ENCODE data around the gene ATP6V1D.
"Not testable (repeated sequence)": the region's sequence is repeated elsewhere in the genome, so short reads cannot be mapped to it uniquely, and the experiment has no call there.

ATP6V1D gene

GRCh38 chr14:67357186-67357968 lies 2.2 kb downstream of the ATP6V1D start:
- H3K36me3 Mint-ChIP-seq (ENCODE audit: low read depth) = peaks cover 47% of the 10 kb centered on the region
- H3K27me3 Mint-ChIP-seq = no peaks in the 10 kb centered on the region
- H3K27ac Mint-ChIP-seq = peak overlapping the region; percentile 39
- no peaks in the 10 kb centered on the region for H3K9me3 Mint-ChIP-seq
- peaks cover 48% of the 10 kb centered on the region for H3K4me1 Mint-ChIP-seq (ENCODE audit: low read depth)
- no peak overlapping the region for H3K4me3 Mint-ChIP-seq
- intact Hi-C loops (cut with micrococcal nuclease) = no loop called here

- no peak overlapping the region for H3K4me3 Mint-ChIP-seq
- H3K4me1 Mint-ChIP-seq (ENCODE audit: low read depth) = peaks cover 18% of the 10 kb centered on the region
- H3K27me3 Mint-ChIP-seq = no peaks in the 10 kb centered on the region
- intact Hi-C loops (cut with micrococcal nuclease) = no loop called here
- H3K36me3 Mint-ChIP-seq (ENCODE audit: low read depth) = peaks cover 76% of the 10 kb centered on the region
- no peaks in the 10 kb centered on the region for H3K9me3 Mint-ChIP-seq
- H3K27ac Mint-ChIP-seq = no peak overlapping the region
These were observed 7.5 kb downstream of the ATP6V1D start for GRCh38 chr14:67352055-67352454.

- Mint-ChIP-seq H3K27ac (no peak overlapping the region), H3K27me3 (no peaks in the 10 kb centered on the region), H3K36me3 (ENCODE audit: low read depth) (peaks cover 85% of the 10 kb centered on the region), H3K4me1 (ENCODE audit: low read depth) (no peaks in the 10 kb centered on the region), H3K9me3 (no peaks in the 10 kb centered on the region), H3K4me3 (no peak overlapping the region)
- intact Hi-C loops (cut with micrococcal nuclease) = no loop called here
These were observed 14.0 kb downstream of the ATP6V1D start for GRCh38 chr14:67345583-67345982.

- Mint-ChIP-seq H3K27ac (no peak overlapping the region), H3K4me1 (ENCODE audit: low read depth) (no peaks in the 10 kb centered on the region), H3K4me3 (no peak overlapping the region), H3K36me3 (ENCODE audit: low read depth) (peaks cover 85% of the 10 kb centered on the region), H3K9me3 (no peaks in the 10 kb centered on the region), H3K27me3 (no peaks in the 10 kb centered on the region)
- intact Hi-C loops (cut with micrococcal nuclease) = no loop called here
These were observed 15.9 kb downstream of the ATP6V1D start for GRCh38 chr14:67343601-67344230.

GRCh38 chr14:67341231-67341630 lies 18.4 kb downstream of the ATP6V1D start:
- H3K27me3 Mint-ChIP-seq; H3K4me1 Mint-ChIP-seq (ENCODE audit: low read depth); H3K4me3 Mint-ChIP-seq; H3K27ac Mint-ChIP-seq; H3K9me3 Mint-ChIP-seq; intact Hi-C loops (cut with micrococcal nuclease): not testable (repeated sequence)
- peaks cover 78% of the 10 kb centered on the region for H3K36me3 Mint-ChIP-seq (ENCODE audit: low read depth)

GRCh38 chr14:67335781-67336180 lies 23.8 kb downstream of the ATP6V1D start:
- H3K27ac Mint-ChIP-seq = no peak overlapping the region
- H3K4me1 Mint-ChIP-seq (ENCODE audit: low read depth) = no peaks in the 10 kb centered on the region
- intact Hi-C loops (cut with micrococcal nuclease) = no loop called here
- no peaks in the 10 kb centered on the region for H3K9me3 Mint-ChIP-seq
- H3K27me3 Mint-ChIP-seq = no peaks in the 10 kb centered on the region
- no peak overlapping the region for H3K4me3 Mint-ChIP-seq
- H3K36me3 Mint-ChIP-seq (ENCODE audit: low read depth) = peaks cover 84% of the 10 kb centered on the region

GRCh38 chr14:67332468-67332867 lies 27.1 kb downstream of the ATP6V1D start:
- Mint-ChIP-seq H3K27ac (no peak overlapping the region), H3K9me3 (no peaks in the 10 kb centered on the region), H3K4me1 (ENCODE audit: low read depth) (no peaks in the 10 kb centered on the region), H3K4me3 (no peak overlapping the region), H3K36me3 (ENCODE audit: low read depth) (peaks cover 85% of the 10 kb centered on the region), H3K27me3 (no peaks in the 10 kb centered on the region)
- intact Hi-C loops (cut with micrococcal nuclease) = no loop called here

- H3K4me3 Mint-ChIP-seq = no peak overlapping the region
- H3K4me1 Mint-ChIP-seq (ENCODE audit: low read depth) = no peaks in the 10 kb centered on the region
- H3K9me3 Mint-ChIP-seq = no peaks in the 10 kb centered on the region
- peaks cover 89% of the 10 kb centered on the region for H3K36me3 Mint-ChIP-seq (ENCODE audit: low read depth)
- H3K27me3 Mint-ChIP-seq = no peaks in the 10 kb centered on the region
- H3K27ac Mint-ChIP-seq = no peak overlapping the region
- intact Hi-C loops (cut with micrococcal nuclease) = no loop called here
These were observed 28.1 kb downstream of the ATP6V1D start for GRCh38 chr14:67331368-67332125.

GRCh38 chr14:67329666-67330065 lies 29.9 kb downstream of the ATP6V1D start:
- peaks cover 86% of the 10 kb centered on the region for H3K36me3 Mint-ChIP-seq (ENCODE audit: low read depth)
- H3K4me1 Mint-ChIP-seq (ENCODE audit: low read depth); H3K4me3 Mint-ChIP-seq; H3K9me3 Mint-ChIP-seq; H3K27ac Mint-ChIP-seq; intact Hi-C loops (cut with micrococcal nuclease); H3K27me3 Mint-ChIP-seq: not testable (repeated sequence)

- intact Hi-C loops (cut with micrococcal nuclease) = no loop called here
- no peak overlapping the region for H3K27ac Mint-ChIP-seq
- no peaks in the 10 kb centered on the region for H3K9me3 Mint-ChIP-seq
- H3K27me3 Mint-ChIP-seq = no peaks in the 10 kb centered on the region
- H3K36me3 Mint-ChIP-seq (ENCODE audit: low read depth) = peaks cover 25% of the 10 kb centered on the region
- H3K4me1 Mint-ChIP-seq (ENCODE audit: low read depth) = no peaks in the 10 kb centered on the region
- H3K4me3 Mint-ChIP-seq = no peak overlapping the region
These were observed 40.5 kb downstream of the ATP6V1D start for GRCh38 chr14:67319142-67319541.

- intact Hi-C loops (cut with micrococcal nuclease) = no loop called here
- Mint-ChIP-seq H3K4me3 (no peak overlapping the region), H3K27ac (no peak overlapping the region), H3K4me1 (ENCODE audit: low read depth) (no peaks in the 10 kb centered on the region), H3K9me3 (no peaks in the 10 kb centered on the region), H3K27me3 (no peaks in the 10 kb centered on the region), H3K36me3 (ENCODE audit: low read depth) (peaks cover 24% of the 10 kb centered on the region)
These were observed 41.8 kb downstream of the ATP6V1D start for GRCh38 chr14:67317822-67318221.

- Mint-ChIP-seq H3K27me3 (no peaks in the 10 kb centered on the region), H3K27ac (no peak overlapping the region), H3K9me3 (no peaks in the 10 kb centered on the region)
These were observed 46.5 kb downstream of the ATP6V1D start for GRCh38 chr14:67313153-67313552.

GRCh38 chr14:67311868-67312267 lies 47.7 kb downstream of the ATP6V1D start:
- Mint-ChIP-seq H3K4me1 (ENCODE audit: low read depth) (peaks cover 7% of the 10 kb centered on the region), H3K27ac (no peak overlapping the region), H3K9me3 (no peaks in the 10 kb centered on the region), H3K36me3 (ENCODE audit: low read depth) (peaks cover 26% of the 10 kb centered on the region), H3K27me3 (no peaks in the 10 kb centered on the region), H3K4me3 (no peak overlapping the region)
- intact Hi-C loops (cut with micrococcal nuclease) = no loop called here

More at GRCh38 chr14:67313153-67313552, 46.5 kb downstream of the ATP6V1D start:
- Mint-ChIP-seq H3K4me1 (ENCODE audit: low read depth) (peaks cover under 1% of the 10 kb centered on the region), H3K4me3 (no peak overlapping the region), H3K36me3 (ENCODE audit: low read depth) (peaks cover 25% of the 10 kb centered on the region)
- intact Hi-C loops (cut with micrococcal nuclease) = no loop called here

All from dendritic cell treated with granulocyte-macrophage colony-stimulating factor and Interleukin-4, amounts not matched to agents 40 ng/mL and 50 ng/mL, for 4 days (primary cell).